Kidney capillary endothelial cell (primary cell): ENCODE results near the gene KNOP1.

Experiments
- DNase-seq: peaks from one replicate; pipeline ENCODE4 v3.0.0-alpha.2; 2018; ENCODE audit warnings: low spot score

KNOP1 gene

DNA sequence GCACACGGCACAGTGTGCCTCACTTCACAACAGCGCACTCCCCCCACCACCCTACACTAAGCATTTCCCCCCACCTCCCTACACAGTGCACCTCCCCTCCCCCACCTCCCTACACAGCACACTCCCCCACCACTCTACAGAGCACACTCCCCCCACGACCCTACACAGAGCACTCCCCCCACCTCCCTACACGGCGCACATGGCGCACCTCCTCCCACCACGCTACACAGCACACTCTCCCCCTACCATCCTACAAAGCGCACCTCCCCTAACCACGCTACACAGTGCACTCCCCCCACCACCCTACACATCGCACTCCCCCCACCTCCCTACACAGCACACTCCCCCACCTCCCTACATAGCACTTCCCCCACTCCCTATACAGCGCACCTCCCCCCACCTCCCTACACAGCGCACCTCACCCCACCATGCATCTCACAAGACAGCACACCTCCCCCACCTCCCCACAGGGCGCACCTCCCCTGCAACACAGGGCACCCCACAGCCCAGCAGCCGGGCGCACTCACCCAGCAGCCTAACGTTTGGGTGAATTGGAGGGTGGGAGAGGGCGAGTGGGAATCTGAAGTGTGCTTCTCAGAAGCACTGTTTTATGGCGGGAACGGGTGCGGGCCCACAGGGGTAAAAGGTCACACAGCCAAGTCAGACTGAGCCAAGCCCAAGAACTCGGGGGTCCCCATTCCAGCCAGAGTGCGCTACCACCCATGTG is 10.3 kb downstream of the KNOP1 start:
- DNase-seq, result no peak

DNA sequence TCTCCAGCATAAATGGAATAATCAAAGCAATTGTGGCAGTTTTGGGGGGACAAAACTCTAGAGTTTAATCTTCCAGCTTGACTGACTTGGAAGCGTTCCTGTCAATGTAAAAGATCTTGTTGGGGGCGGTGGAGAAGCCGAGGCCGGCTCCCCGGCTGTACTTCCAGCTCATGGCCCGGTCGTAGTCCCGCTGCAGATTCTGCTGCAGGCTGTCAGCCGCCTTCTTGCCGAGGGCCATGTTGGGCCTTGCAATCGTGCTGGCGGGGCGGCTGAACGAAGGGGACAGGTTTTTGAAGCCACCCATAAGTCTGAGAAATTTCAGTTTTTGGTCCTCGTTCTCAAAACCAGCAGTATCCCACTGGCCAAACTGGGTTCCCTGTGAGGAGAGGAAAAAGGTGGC is 11.2 kb downstream of the KNOP1 start:
- DNase-seq, result no peak

DNA sequence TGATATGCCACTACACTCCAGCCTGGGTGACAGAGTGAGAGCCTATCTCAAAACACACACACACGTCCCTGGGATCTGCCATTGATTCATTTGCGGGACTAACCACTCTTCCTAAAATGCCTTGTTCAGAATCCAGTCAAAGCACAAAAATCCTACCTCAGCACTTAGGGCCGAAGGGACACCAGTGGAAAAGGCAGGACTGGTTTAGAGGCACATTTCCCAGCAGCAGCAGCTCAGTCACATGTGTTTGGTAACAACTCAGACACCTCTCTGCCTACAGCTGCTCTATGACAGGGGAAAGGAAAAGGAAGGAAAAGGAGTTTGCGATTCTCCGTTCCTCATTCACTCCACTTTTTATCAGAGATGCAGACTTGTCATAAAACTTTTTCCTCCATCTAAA is 12.2 kb downstream of the KNOP1 start:
- DNase-seq, result no peak

DNA sequence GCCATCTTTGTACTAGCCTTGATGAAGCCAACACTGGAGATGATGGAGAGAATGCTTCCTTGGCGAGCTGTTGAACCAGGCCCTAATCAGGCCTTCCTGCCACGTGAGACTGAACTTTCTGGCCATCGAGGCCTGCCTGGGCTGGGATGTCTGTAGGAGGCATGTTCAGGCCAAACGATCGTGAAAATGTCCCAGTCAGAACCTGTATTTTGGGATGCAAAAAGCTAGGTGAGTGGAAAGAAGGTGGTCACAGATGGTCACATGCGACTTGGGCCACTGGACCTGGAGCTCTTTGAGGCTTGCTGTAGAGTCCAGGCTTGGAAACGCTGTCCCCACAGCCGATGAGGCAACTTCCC is 12.9 kb downstream of the KNOP1 start:
- DNase-seq, result no peak

DNA sequence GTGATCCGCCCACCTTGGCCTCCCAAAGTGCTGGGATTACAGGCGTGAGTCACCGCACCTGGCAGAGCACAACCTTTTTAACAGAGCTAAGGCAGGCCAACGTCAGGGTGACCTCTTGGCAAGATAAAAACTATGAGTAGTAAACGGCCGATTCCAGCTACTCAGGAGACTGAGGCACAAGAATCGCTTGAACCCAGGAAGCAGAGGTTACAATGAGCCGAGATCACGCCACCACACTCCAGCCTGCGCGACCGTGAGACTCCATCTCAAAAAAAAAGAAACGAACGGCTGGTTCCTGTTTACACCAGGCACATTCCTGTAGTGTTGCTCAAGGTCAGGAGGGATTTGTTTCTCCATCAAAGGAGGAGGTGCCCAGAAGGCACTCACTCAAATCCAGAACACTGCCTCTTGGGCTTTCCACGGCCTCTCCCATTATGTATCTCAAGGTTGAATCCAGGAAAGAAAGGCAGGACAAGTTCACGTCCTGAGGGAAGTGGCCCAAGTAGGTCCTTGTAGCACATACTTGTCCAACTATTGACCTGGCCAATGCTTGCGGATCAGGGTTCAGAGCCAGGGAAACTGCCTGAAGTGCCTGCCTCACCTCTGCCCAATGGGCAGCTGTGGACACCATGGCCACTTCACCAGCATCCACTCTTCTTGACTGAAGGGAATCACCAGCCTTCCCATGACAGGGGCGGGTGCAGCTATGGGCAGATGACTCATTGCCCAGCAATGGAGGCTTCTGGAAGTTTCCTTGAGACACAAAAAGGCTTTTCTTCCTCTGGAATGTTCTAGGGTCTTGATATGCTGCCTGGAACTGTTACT is 13.5 kb downstream of the KNOP1 start:
- peak; percentile 56 for DNase-seq

DNA sequence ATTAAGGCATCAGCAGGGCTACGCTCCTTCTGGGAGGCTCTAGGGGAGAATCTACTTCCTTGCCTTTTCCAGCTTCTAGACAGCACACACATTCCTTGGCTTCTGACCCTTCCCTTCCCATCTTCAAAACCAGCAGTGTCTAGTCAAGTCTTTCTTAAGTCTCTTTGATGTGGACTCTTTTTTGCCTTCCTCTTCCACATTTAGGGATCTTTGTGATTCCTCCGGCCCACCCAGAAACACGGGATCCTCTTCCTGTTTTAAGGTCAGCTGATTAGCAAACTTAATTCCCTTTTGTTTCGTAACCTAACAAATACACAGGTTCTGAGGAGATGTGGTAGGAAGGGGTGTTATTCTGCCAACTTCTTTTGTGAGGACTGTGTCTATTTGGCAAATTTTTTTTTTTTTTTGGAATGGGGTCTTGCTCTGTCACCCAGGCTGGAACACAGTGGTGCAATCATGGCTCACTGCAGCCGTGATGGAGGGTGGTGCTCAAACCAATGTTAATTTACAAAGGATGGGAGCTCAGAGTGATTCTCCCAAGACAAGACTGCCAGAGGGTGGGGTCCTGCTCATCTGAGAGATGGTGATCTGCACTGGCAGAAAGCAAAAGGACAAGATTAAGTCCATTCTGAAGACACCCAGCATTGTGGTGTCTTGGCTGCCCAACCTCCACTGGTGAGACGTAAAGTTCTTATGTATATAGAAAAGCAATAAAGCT is 14.7 kb downstream of the KNOP1 start:
- DNase-seq, result no peak

DNA sequence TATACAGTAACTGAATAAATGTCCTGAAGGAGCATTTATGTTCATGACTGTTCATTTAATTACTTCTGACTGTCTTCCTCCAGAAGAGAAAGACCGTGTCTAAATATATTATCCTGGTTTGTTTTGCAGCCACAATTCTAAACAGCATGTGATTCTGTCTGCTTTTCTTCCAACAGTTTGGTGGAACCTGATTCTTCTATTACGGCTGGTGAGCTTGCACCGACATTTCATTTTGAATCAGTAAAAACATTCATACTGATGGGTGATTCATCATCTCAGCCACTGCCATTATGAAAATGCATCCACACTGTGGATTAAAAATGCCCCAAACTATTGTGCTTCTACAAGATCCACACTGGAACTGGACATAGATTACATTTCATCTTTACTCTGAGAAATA is 16.9 kb downstream of the KNOP1 start:
- DNase-seq, result no peak

DNA sequence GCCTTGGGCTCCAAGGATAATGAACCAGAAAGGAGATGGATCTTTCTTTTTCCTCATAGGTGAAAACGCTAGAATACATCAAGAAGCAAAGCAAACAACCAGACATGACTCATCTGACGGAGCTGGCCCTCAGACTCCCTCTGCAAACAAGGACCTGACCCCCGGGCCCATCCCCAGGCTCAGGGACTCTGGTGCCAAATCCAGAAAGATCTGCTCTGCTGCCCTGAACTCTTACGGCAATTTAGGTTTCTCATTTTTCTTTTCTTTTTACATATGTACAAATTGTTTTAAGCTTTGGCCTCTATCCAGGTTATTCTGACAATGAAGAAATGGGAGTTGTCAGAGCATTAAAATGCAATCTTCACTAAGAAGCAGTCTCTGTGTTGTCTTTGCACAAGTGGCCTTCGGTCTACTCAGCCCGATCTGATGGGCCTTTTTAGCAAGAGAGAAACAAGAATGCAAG is 17.7 kb downstream of the KNOP1 start:
- DNase-seq, result no peak

DNA sequence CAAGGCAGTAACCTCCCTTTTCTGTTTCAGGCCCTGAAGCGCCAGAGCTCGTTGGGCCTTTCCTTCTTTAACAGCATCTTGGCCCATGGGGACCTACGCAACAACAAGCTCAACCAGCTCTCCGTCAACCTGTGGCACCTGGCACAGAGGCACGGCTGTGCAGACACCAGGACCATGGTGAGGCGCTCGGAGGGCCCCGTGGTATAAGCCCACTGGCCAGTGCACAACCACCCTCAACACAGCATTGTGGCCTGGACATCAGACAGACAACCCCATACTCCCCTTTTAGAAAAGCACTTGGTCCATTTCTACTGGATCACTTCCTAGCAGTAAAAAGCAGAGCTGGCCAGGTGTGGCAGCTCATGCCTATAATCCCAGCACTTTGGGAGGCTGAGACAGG is 18.6 kb downstream of the KNOP1 start:
- no peak for DNase-seq

DNA sequence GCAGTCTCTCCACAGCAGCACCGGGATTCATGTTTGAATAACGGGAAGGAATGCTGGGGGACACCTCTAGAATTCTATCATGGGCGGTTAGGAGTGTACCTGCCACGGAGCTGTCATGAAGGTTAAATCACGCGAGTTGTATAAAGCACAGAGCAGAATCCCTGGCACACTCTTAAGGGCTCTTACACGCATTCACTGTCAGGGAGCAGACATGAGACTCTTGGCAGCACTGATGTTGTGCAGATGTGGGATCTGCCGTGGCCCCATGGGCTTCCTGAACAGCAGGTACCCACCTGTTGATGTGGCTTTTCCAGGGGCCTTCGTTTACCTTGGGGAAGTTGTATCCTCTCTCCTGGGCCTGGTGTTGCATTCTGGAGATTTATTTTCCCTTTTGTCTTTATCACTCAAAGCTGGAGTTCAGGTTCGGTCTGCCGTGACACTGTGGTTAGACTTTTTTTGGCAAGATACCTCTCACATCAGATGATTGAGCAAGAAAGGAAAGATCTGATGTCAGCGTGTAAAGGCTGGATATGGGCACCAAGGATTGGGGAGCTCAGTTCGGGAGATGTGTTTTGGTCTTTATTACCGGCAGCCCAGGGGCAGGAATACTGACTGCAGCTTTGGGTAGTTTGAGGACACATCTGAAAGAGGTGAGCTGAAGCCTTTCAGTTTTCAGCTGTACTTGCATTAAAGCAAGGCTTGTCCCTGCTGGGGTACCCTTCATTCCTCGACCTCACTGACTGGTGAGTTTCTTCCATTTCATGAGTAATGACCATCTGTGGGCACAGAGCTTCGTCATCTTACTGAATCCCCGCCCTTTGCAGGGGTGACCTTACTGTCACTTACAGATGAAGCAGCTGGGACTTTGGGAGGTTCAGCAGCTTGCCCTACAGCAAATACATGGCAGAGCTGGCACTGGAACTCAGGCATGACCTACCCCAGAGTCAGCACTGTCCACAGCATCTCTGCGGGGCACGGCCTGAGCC is 19.3 kb downstream of the KNOP1 start:
- DNase-seq, result no peak

DNA sequence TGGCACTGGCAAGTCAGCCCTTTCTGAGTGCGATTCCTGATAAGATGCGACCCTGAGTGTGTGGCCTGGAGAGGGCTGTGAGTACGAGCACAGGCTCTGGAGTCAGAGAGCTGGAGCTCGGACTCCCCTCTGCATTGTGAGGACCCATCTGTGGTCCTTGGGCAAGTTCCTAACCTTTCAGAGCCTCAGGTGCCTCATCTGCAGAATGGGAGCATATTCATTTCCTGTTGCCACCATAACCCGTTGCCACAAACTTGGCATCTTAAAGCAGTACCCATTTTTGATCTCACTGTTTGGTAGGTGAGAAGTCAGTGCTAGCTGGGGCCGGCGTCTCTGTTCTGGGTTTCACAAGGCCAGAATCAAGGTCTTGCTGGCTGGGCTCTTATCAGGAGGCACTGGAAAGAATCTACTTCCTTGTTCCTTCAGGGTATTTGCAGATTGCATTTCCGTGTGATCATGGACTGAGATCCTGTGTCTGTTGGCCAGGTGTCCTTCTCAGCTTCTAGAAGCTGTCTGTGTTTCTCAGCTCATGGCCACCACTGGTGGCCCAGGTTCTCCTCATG is 20.2 kb downstream of the KNOP1 start:
- DNase-seq, result no peak

DNA sequence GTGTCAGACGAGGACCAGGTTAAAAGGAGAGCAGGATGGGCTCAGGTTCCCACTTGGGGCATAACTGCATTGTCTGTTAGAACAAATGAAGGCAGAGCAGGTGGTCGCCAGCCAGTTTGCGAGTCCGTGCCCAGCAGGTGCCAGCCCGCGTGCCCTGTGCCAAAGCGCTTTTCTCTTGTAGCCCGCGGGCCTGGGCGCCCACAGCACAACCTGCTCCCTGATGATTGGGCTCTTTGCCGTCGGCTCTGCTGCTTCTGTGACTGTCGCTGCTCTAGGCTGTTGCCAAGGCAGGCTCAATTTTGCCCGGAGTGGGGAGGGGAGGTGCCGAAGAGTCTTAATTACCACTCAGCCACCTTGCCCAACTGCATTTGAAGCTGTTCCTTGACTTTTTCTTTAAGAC is 21.1 kb downstream of the KNOP1 start:
- DNase-seq, result no peak

DNA sequence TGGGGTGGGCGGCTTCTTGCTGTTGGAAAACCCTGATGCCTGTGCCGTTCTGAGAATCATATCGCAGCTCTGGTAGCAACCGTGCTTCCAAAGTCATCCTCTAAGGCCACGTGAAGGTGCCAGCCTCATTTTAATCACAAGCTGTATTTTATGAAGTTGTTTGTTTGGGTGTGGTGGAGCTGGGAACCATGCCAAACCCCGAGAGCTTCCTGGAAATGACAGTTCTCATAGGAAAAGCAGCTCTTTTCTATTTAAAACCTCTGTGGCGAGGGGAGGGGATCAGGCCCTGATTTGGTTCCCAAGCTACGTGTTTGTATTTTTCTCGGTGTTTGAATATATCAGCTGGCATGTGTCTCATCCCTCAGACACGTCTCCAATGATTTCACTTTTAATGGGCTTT is 21.7 kb downstream of the KNOP1 start:
- peak; percentile 89 for DNase-seq

DNA sequence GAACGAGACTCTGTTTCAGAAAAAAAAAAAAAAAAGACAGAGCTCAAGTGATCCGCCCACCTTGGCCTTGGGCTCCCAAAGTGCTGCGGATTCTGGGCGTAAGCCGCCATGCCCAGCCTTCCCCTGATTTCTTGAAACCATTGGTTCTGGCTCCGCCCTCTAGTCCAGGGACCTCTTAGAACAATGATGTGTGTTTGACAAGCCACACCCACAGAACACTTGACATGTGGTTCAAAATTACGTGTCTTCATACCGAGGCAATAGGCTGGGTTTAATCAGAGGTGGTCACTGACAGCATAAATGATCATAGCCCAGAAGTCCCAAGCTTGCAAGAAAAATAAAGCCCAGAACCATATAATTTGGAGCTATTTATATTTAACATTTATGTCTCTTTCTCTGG is 23.0 kb downstream of the KNOP1 start:
- DNase-seq, result no peak

DNA sequence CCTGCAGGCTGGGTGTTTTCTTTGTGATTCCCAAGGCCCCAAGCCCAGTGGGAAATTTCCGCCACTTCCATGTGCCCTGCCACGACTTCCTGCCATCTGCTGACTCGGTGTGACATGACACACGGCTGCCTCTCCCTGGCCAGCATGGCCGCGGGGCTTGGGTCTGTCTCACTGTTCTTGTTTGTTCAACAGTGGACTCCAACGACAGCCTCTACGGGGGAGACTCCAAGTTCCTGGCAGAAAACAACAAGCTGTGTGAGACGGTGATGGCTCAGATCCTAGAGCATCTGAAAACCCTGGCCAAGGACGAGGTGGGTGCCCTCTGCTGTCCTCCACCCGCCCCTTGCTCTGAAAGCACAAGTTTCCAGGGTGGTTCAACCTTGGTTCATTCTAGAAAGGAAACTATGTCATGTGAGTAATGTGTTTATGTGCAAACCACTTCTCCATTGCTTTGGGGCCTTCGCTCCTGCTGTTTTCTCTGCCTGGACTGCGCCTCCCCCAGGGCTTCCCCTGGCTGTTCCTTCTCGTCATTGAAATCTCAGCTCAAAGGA is 26.8 kb downstream of the KNOP1 start:
- DNase-seq, result peak; percentile 48

DNA sequence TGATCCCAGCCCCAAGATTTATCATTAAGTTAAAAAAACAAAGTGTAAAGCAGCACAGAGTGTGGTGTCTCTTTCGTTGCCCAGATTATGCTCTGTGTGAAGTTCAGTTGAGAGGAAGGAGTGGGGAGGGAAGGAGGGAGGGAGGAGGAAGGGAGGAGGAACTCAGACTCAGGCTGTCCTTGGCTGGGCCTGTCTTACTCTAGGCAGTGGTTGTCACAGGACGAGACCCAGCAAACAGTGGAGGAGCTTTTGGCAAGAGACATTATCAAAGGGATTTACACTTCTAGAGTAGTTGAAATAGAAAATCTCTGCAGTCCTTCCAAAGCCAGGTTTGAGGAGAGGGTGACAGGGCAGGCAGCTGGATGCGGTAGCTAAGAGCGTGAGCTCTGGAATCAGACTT is 27.8 kb downstream of the KNOP1 start:
- no peak for DNase-seq

DNA sequence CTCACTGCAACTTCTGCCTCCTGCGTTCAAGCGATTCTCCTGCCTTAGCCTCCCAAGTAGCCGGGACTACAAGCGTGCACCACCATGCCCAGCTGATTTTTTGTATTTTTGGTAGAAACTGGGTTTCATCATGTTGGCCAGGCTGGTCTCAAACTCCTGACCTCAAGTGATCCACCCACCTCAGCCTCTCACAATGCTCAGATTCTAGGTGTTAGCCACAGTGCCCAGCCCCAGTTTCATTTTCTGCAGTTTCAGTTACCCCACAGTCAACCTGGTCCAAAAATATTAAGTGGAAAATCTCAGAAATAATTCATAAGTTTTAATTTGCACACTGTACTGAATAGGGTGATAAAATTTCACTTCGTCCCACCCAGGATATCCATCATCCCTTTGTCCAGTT is 28.7 kb downstream of the KNOP1 start:
- DNase-seq, result no peak

DNA sequence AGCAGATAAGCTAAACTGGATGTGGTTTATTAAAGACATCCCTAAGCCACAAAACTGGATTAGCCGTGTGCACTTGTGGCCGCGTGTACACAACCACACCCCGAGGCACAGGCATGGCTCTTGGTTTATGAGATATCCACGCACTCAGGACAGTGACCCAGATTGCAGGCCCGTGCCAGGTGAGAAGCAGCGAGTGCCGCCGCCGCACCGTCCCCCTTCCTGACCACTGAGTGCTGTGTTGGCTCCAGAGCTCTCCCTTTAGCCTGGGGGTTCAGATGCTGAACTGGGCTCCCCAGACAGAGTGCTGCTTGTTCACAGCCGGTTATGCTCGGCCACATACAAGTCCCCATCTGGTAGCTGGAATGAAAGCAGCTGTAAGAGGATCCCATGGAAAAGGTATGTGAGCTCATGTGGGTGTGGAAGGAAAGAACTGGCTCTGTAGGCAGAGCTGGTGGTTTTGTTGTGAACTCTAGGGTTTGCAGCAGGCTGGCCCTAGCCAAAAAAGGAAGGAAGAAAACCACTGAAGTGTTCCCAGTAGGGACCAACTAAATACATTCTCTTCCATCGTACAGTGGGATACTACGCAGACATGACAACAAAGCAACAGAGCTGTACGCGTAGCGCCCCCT is 29.5 kb downstream of the KNOP1 start:
- no peak for DNase-seq

DNA sequence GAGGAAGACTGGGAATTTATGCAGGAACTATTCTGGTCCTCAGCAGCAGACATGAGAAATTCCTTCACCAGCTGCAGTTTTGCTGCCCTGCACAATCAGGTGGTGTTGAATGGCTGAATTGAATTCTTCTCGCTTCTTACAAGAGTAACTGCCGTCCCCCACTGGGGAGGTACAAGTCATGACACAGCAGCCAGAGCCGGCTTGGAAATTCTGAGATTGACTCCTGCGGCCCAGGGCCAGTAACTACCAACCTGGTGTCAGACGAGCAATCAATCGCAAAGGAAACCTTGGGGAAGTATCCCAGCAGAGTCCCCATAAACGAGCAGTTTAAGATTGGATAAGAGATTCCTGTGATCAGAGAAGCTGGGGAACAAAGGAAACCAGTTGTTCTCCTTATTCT is 30.7 kb downstream of the KNOP1 start:
- no peak for DNase-seq

DNA sequence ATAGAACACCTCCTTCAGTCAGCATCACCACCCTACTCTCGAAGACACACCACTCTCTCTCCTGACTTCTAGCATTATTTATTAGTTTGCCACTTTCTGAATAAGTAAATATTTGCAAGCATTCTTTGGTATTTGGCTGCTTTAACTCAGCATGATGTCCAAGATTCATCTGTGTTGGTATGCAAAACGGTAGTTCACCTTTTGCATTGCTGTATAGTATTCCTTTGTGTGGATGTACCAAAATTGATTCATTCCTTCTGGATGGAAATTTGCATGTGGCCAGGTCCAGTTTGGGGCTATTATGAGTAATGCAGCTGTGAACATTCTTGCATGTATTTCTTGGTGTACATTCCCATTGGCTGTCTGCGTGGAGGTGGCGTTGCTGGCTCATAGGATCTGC is 32.9 kb downstream of the KNOP1 start:
- no peak for DNase-seq
